IMR-90 (cell line): Measurements from ENCODE around the gene PACSIN2.

Source experiments
- CTCF ChIP-seq: conservative IDR thresholded peaks from 2 replicates; pipeline ENCODE4 v1.5.1; 2012; ENCODE audit warnings: mild to moderate bottlenecking, low read depth, low read length, improper control_type of control experiment
- MAFK ChIP-seq: IDR thresholded peaks from 2 replicates; pipeline ENCODE4 v1.6.1; 2012; ENCODE audit warnings: low read depth, low read length, improper control_type of control experiment
- POLR2A ChIP-seq: IDR thresholded peaks from 2 replicates; pipeline ENCODE4 v1.6.1; 2012; ENCODE audit warnings: mild to moderate bottlenecking, low read depth, low read length
- RCOR1 ChIP-seq: IDR thresholded peaks from 2 replicates; pipeline ENCODE4 v1.6.1; 2012; ENCODE audit warnings: mild to moderate bottlenecking, low read length, improper control_type of control experiment; ENCODE audit not compliant: insufficient replicate concordance
- RFX5 ChIP-seq: IDR thresholded peaks from 2 replicates; pipeline ENCODE4 v1.8.0; 2012; ENCODE audit warnings: low read depth, mild to moderate bottlenecking, low read length, moderate library complexity
- SMC3 ChIP-seq: fragments of 150-350 bp; IDR thresholded peaks from 2 replicates; pipeline ENCODE4 v1.6.1; 2016; ENCODE audit warnings: low read depth, mild to moderate bottlenecking, antibody characterized with exemption, low read length, moderate library complexity
- USF2 ChIP-seq: fragments of 150-350 bp; IDR thresholded peaks from 2 replicates; pipeline ENCODE4 v1.6.1; 2017; ENCODE audit warnings: mild to moderate bottlenecking, antibody characterized with exemption, low read length, low read depth

DNA sequence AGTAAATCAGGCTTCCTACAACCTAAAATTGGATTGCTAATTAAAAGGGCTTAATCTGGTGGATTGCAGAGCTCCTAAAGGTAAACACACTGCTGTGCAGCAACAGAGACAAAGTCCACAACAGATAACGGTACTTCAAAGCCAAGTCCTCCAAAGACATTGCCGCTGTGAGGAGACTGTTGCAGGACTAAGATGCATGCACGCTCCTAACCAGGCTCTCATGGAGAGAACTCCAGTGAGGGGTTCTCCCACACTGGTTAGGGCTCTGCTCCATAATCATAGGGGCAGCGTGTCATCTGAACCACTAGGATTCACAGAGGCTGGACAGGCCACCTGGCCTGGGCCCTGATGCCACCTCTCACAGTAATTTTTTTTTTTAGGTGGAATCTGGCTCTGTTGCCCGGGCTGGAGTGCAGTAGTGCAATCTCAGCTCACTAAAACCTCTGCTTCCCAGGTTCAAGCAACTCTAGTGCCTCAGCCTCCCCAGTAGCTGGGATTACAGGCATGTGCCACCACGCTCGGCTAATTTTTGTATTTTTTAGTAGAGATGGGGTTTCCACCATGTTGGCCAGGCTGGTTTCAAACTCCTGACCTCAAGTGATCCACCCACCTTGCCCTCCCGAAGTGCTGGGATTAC, 101.0 kb downstream of the PACSIN2 start:
- no peak for TF ChIP-seq POLR2A
- TF ChIP-seq CTCF, result no peak
- no peak for TF ChIP-seq USF2
- TF ChIP-seq MAFK, result no peak
- TF ChIP-seq RCOR1, result no peak
- no peak for TF ChIP-seq SMC3
- no peak for TF ChIP-seq RFX5
